HG03103 (cell line): Measurements from ENCODE around the gene ZFYVE28.
"Not testable (repeated sequence)": the region's sequence is repeated elsewhere in the genome, so short reads cannot be mapped to it uniquely, and the experiment has no call there.

Source experiments
- ATAC-seq: cut with Tn5 transposase; IDR thresholded peaks from one replicate; pipeline ENCODE4 v1.9.1; 2021; ENCODE audit warnings: low read depth; ENCODE audit not compliant: unreplicated experiment

ZFYVE28 gene

DNA sequence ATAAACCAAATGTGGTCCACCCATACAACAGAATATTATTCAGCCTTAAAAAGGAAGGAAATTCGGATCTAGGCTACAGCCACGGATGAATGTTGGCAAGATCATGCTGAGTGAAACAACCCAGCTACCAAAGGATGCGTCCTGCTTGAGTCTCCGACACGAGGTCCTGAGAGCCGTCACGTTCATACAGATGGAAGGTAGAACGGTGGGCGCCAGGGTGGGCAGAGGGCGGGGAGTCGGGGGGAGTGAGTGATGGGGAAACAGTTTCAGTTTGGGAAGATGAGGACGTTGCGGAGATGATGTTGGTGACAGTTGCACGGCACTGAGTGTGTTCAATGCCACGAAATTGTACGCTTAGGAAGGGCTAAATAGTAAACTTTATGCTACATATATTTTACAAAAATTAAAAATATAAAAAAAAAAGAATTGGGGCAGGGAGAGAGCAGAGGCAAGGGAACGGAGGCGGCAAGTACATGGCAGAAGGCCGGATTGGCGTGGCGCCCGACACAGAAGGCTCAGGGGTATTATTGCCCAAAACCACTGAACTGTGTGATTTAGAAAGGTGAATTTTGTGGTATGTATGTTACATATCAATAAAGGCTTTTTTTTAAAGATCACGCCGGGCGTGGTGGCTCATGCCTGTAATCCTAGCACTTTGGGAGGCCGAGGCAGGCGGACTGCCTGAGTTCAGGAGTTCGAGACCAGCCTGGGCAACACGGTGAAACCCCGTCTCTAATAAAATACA lies 141.7 kb downstream of the ZFYVE28 start:
- no peak for ATAC-seq

DNA sequence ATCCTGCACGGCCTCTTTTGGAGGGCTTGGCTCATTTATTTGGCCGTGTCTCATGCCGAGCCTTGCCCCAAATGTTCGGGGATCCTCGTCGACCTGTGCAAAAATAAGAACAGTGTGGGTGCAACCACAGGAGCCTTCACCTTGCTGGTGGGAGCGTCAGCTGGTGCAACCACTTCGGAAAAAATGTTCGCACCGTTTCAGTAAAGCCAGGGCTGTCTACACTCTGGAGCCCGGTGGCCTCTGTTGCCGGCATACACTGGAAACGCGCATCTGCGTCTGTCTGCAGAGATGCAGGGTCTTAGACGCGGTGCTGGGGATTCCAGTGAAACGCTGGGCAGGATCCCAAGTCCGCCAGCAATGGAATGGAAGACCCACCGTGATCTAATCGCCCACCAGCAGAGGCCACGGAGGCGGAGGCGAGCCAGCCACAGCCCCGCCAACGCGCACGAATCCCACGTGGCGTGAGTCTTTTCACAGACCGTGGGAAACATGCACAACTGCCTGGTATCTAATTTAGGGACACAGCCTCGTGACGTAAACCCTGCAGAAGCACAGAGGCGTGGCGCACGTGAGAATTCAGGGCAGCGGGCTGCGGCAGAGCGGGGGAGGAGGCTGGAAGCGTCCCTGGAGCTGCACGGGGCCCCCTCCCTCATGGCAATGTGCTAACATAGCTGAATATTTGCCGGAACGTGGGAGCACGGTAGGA lies 142.7 kb downstream of the ZFYVE28 start:
- ATAC-seq, result no peak

DNA sequence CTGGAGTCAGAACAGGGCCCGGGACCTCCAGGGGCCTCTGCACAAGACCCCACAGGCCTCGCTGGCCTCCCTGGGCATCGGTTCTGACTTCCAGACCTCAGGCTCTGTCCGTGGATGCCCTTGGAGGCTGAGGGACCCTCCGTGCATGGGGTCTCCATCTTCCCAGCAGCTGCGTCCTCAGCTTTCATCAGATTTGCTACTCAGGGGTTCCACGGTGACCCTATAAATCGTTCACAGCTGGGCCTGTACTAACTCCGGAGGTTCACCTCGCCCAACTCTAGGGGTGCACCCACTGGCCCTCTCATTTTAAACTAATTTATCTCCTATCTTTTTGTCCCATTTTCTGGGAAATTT lies 143.4 kb downstream of the ZFYVE28 start:
- ATAC-seq, result not testable (repeated sequence)

DNA sequence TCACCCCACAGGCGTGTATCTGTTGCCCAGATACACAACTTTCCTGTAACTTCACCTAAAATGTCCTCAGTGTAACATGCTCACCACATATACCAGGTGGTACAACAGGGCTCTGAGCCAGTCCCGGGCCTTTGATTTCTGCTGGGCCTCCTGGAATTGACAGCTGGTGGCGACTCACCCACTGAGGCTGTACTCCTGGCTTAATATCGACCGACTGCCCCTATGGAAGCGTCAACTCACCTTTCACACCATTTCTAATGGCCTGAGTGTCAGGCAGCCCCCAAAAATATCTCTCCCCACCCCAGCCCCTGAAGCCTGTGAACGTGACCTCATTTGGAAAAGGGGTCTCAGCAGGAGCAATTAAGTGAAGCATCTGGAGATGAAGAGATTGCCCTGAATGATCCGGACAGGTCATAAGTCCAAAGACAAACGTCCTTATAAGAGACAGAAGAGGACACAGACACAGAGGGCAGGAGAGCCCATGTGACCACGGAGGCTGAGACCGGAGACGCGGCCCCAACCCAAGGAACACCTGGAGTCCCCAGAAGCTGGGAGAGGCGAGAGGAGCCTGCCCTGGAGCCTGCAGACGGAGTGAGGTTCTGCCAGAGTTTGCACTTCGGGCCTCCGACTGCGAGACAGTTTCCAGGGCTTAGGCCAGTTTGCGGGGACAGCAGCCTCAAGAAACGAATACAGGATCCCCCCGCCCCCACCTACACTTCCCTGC lies 144.0 kb downstream of the ZFYVE28 start:
- ATAC-seq, result no peak

DNA sequence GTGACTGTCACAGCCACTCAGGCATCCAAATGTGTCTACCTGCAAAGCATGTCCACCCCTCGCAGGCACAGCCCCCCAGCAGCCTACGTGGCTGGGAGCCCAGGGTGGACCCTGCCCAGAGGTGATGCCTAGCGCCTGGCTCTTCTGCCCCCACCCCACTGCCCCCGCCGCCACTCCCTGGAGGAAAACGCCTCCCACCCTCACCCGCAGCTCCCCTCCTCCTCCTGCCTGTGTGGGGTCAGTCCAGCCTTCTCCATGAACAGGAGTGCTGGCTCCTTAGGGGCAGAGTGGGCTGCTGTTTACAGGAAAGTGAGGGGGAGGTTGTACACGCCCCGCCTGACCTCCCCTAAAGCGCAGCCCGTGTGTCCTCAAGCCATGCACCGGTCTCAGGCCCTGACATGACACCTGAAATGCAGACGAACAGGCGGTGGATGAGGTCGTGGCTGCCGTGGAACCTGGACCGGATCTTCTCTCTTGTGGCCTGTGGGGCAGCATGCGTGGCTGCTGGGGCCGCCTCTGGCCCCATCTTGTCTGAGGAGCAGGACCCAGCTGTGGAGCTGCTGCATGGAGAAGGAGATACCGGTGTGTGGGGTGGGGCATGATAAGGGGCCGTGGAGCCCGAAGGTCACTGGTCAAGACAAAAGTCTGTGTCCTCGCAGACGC lies 144.7 kb downstream of the ZFYVE28 start:
- no peak for ATAC-seq

DNA sequence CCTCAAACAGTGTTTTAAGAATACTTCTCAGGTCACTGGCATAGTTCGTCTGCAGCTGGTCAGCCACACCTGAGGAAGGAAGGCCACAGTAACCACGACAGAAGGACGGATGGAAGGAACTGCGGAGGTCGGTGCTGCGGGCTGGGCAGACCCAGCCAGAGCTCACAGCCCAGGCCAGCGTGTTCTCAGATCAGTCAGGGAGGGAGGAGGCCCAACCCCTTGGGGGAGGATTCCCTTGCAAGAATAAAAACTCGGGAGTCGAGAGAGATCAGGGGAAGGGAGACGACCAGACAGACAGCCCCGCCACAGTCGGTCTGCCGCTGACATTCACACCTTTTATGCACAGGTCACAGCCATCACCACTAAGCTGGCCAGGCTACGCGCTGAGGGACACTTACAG lies 145.2 kb downstream of the ZFYVE28 start:
- no peak for ATAC-seq

DNA sequence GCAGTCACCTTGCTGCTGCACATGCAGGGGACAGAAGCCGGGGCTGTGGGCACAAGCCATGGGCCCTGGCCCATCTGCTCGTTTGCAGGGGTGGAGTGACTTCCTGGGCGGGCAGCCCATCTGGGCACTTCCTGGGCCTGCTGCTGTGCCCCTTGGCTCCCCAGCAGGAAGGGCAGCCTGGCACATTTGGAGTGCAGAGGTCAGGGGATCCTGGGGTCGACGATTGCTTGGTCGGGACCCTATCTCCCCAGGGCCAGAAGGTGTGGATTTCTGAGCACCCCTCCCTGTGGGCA lies 145.7 kb downstream of the ZFYVE28 start:
- no peak for ATAC-seq

DNA sequence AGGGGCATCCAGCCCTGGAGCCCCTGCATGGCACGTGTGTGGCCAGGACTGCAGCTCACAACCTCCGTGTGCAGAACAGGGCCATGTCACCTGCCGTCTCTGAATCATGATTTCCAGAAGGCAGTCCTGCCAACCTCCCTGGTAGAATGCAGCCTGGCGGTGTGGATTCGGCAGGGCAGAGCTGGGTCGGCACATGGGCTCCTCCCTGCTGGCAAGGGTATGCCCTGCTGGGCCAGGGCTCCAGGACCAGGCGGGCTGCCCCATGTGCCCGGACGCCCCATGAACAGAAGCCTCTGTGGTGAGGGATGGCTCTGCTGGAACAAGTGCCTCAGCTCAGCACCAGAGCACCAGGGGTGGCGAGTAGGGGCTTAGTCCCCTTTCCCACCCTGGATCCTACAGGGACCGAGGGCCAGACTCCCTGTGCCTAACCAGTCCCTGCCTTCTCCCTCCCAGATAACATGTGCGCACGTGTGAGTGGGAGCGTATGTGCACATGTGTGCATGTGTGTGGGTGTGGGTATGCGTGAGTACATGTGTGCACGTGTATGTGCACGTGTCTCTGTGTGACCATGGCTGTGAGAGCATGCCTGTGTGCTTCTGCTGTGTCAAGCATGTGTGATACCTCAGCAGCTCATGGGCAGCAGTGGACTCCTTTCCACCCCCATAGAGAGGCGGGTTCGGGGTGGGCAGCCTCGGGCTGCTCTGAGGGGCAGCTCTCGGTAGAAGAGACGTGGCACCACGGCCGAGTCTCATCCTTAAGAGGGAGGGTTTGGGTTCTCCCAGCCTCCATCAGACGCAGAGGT lies 146.2 kb downstream of the ZFYVE28 start:
- ATAC-seq, result no peak

DNA sequence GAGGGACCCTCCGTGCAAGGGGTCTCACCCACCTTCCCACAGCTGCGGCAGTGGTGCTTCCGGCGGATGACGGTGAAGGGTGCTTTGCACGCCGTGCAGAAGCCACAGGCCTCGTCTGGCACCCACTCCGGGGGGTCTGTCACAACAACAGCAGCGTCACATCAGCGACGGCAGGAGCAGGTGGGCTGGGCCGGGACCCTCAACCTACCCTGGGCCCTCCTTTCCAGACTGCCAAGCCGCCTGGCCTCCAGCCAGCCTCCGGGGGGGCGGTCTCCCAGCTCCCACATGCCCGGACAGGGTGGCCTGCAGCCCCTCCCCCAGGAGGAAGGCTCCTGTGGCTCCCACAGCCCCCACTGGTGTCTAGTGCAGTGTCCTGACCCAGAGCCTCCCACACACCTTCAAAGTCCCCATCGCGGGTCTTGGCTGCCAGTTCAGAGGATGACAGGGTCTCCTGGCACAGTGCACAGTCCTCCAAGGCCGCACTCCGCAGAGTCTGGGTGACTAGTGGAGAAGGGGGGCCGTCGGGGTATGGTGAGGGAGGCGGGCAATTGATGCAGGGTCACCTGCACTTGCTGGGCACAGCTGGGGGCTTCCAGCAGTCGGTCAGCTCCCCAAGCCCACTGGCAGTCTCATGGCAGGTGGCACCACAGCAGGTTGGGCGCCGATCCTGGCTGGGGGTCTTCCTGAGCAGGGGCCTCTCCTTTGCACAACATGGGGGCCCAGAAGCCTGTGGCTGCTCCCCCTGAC lies 147.0 kb downstream of the ZFYVE28 start:
- ATAC-seq, result no peak

DNA sequence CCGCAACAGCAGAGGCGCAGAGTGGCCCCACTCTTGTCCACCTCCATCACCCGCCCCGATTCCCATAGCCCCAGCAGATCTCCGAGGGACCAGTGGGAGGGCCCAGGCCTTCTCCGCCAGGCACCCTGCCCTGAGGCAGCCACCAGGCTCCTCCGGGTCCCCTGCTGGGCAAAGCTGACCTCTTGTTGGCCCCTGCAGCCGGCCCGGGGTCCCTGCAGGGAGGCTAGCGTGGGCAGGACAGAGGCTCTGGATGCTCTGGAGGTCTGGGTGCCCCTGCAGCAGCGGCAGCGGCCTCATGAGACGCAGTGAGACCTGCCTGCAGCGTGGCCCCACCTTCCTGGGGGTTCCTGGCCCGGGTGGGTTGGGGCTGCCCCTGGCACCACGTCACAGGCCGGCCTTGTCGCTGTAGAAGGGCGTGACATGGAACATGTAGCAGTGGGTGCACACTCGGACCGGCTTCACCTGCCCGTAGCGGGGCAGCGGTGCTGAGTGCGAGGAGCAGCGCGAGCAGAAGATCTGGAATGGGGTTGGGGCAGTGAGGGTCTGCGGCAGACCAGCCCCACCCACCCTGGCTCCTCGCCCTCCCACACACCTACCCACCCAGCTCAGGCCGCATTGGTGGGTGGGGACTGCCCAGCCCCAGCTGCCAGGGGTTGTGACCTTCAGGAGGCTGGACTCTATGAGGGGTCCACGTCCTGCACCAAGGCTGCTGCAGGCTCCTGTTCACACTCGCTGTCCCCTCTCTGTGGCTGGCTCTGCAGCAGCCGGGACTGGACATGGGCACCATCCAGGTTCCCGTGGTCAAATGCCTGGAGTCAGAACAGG lies 147.9 kb downstream of the ZFYVE28 start:
- ATAC-seq, result no peak

DNA sequence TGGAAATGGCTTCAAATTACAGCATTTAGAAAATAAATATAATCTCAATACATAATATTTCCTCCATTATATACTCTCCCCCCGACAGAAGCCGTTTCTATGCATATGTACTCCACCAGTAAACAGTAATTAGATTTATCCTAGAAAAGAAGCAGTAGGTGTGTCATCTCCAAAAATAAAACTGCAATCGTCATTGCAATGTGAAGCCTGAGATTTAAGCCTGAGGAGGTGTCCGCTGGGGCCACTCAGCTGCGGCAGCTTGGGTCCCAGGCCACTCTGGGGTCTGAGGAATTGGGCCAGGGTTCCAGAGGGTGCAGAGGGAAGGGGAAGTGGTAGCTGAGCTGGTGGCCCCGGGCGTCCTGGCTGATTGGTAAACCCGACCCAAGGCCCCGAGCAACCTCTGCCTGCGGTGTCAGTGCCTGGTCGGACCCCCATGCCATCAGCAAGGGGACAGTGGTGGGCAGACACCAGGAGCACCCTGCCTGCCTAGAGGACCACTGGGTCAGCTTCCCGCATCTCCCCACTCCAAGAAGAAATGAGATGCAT lies 148.8 kb downstream of the ZFYVE28 start:
- no peak for ATAC-seq

DNA sequence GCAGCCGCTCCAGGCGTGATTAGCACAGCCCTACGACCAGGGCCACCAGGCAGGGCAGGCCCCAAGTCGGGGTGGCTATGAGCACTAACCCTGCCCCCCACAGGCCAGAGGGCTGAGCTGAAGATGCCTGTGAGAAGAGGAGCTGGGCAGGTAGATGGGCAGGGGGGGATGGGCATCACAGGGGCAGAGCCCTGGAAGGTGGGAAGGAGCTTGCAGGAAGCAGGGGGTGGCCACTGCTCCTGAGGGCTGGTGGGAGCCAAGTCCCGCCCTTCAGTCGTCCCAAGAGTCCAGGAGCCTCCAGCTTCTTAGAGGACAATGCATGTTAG lies 149.3 kb downstream of the ZFYVE28 start:
- ATAC-seq, result no peak

DNA sequence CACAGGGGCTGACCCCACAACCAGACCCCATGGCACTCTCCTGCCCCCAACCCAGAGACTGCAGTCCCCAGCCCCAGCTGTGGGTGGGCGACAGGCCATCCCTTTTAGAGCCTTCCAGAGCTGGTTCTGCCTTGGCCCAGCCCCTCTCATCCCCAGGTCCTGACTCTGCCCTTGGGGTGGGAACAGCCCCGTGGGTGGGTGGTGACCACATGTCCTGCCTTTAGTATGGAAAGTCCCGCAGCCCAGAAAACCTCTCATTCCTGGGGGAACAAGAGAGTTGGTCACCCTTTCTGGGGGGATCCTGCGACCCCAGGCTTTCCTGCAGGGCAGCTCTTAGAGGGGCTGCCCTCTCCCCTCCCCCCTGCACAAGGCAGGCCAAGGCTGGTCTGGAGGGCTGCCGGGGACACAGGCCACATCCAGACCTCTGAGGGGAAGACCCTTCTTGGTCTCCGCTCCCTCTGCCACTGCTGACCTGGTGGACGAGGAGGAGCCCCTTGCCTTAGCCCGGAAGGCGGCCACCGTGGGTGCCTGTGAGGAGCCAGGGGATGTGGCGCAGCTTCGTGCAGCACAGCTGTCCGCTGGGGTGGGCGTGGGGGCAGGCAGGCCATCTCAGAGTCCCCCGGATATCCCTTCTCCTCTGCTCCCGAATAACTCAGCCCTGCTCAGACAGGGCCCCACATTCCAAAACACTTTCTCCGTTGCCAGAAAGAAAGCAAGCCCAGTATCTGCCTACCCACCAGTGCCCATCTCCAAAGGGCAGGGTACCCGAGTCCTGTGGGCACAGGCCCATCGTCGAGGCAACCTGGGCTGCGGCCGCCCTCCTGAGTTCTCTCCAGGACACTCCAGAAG lies 149.9 kb downstream of the ZFYVE28 start:
- ATAC-seq, result no peak

DNA sequence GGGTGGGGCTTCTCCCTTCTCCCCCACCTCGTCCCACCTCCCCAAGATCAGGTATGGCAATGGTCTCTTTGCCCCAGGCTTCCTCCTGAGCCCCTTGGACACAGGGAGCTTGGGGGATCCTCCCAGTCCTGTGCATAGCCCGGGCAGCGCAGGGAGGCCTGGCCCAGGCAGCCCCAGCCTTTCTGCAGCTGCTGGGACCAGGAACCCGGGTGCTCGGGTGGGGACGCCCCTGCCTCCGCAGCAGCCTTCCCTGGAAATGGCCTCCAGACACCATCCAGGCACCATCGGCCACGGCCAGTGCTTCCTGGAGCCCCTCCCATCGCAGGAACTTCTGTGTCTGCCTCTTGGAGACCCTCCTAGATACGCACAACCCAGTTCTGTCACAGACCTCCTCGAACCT lies 150.6 kb downstream of the ZFYVE28 start:
- no peak for ATAC-seq

DNA sequence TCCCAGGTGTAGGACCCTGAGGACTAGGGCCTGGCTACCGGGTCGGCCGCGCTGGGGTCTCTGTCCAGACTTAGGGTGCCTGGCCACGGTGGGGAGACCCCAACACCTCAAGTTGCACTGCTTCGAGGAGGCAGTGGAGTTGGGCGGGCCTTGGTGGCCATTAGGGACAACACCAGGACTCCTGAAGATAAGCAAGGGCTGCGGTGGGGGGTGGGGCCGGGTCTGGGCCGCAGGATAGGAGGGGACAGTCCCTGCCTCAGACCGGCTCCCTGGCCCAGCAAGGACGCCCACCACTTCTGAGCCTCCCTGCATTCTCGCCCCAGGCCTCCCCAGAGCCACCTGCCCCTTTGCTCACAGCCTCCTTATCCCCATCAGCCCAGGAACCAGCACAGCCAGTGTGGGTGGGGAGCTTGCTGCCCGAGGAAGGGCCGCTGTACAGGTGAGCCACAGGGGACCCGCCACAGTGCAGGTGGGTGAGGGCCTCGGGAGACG lies 151.1 kb downstream of the ZFYVE28 start:
- ATAC-seq, result no peak

DNA sequence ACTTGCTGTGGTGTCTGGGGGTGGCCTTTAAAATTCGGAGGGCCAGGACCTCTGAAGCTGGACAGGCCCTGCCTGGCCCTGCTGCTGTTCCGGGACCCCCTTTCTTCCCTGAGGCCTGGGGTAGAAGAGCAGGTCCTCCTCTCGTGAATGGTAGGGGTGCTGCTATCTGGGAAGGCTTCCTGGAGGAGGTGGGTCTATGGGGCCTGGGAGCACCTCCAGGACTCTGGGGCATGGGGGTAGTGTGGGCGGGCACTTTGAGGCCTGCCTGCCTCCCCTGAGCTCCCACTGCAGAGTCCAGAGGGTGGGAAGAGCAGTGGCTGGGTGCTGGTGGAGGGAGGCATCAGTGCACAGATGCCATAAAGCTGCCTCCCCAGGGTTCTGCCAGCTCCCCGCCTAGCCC lies 151.6 kb downstream of the ZFYVE28 start:
- no peak for ATAC-seq

DNA sequence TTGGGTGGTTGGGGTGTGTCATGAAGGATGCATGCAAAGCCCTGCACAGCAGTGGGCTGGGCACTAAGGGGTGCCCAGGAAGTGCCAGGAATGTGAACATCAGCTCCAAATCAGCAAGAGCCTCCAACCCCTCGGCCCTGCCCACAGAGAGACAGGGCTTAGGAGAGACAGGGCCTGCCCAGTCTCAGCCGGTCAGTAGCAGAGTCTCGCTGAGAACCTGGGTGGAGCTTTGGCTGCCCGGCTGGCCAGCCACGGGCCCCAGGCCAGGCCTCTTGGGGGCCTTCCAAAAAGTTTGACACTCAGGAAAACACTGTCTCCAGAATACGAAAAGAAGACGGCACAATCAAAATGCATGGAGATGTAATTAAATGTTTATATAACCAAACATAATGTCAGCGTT lies 152.3 kb downstream of the ZFYVE28 start:
- ATAC-seq, result no peak
